Suprapubic skin (tissue), 4 donors: ENCODE measurements around the gene CFAP161. TPM values are rescaled to one million over a fixed set of nuclear protein-coding genes. Genes with fewer than 3 reads are reported as not detected.

Source experiments
- DNase-seq, 2 donors: peaks; one replicate each; pipeline ENCODE4 v3.0.0-alpha.2; 2019; ENCODE audit warnings: low spot score in 2 of 2
- H3K27ac ChIP-seq: fragments of 200-600 bp; sonication (generic); one replicate; pipeline ENCODE4 v1.5.1; 2019
- H3K27me3 ChIP-seq: fragments of 200-600 bp; sonication (generic); one replicate; pipeline ENCODE4 v1.5.1; 2019
- H3K36me3 ChIP-seq: fragments of 200-600 bp; sonication (generic); one replicate; pipeline ENCODE4 v1.5.1; 2019
- H3K4me1 ChIP-seq: fragments of 200-600 bp; sonication (generic); one replicate; pipeline ENCODE4 v1.5.1; 2019
- H3K4me3 ChIP-seq: fragments of 200-600 bp; sonication (generic); one replicate; pipeline ENCODE4 v1.5.1; 2019; ENCODE audit warnings: mild to moderate bottlenecking
- H3K9me3 ChIP-seq: fragments of 200-600 bp; sonication (generic); one replicate; pipeline ENCODE4 v1.5.1; 2019
- CTCF ChIP-seq, 2 donors: fragments of 200-600 bp in 1 of 2; fragments of 450-650 bp in 1 of 2; sonication (generic) in 1 of 2; IDR thresholded peaks; one replicate each; pipeline ENCODE4 v1.5.1; 2016 to 2019; ENCODE audit warnings: antibody characterized with exemption in 2 of 2, mild to moderate bottlenecking in 1 of 2, moderate library complexity in 1 of 2
- EP300 ChIP-seq: sonication (generic); formaldehyde crosslinking; IDR thresholded peaks from one replicate; pipeline ENCODE4 v1.6.1; 2017; ENCODE audit warnings: antibody characterized with exemption
- POLR2A ChIP-seq, 2 donors: fragments of 450-650 bp; IDR thresholded peaks; one replicate each; pipeline ENCODE4 v1.6.1; 2017; ENCODE audit warnings: antibody characterized with exemption in 2 of 2, mild to moderate bottlenecking in 2 of 2, moderate library complexity in 2 of 2
- POLR2AphosphoS5 ChIP-seq, 3 donors: sonication (generic); formaldehyde crosslinking; IDR thresholded peaks; one replicate each; pipeline ENCODE4 v1.6.1; 2017; ENCODE audit warnings: antibody characterized with exemption in 3 of 3
- WGBS: methylation state at CpG from one replicate; pipeline ENCODE4 v1.1.5; 2018; 5-methylcytosine and 5-hydroxymethylcytosine counted together
- total RNA-seq, 4 donors: library from RNA; depleted of rRNA; stranded (reverse); fragments of >200 nt; gene quantifications; one replicate each; pipeline ENCODE4 v1.1.0, GENCODE V29; 2016

Gene CFAP161, protein sequence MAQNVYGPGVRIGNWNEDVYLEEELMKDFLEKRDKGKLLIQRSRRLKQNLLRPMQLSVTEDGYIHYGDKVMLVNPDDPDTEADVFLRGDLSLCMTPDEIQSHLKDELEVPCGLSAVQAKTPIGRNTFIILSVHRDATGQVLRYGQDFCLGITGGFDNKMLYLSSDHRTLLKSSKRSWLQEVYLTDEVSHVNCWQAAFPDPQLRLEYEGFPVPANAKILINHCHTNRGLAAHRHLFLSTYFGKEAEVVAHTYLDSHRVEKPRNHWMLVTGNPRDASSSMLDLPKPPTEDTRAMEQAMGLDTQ
- 1 to 10 TPM in 1 of 4 donors, not detected in 3; 2.3 TPM for total RNA-seq

DNA sequence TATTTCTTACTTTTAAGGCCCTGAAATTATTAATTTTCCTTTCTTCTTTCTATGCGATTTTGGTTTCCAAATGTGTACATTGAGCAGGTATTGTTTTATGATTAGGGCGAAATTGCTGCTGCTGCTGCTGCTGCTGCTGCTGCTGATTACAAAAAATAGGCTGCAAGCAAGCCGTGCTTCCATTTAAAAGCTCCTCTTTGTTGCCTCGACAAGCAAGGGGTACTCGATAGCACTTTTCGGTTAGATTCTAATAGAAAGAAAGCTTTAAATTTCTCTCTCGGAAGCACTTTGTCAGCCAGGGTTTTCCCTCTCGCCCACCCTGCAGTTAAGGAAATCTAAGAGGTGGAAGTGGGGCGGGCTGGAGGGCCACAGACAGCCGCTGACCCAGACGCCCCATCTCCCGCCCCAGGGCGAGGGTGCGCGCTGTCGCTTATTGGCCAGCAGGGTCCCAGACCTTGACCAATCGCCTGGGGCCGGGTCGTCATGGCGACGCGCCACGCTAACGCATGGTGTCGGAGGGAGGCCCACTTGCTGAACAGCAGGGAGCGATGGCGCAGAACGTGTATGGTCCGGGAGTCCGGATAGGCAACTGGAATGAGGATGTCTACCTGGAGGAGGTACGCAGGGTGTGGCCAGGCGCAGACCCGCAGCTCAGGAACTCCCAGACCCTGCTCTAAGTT is at the start of gene CFAP161:
Gene CFAP161 (plus strand): TSS at position 489 of the 680 bp plus-strand sequence. CDS start 60 bp downstream, at position 549.
- Histone ChIP-seq H3K27ac (no peak within 1 kb of the TSS), H3K36me3 (no peaks in the 10 kb centered on the region), H3K9me3 (no peaks in the 10 kb centered on the region), H3K27me3 (peaks cover 18% of the 10 kb centered on the region), H3K4me3 (peak within 1 kb of the TSS; percentile 46), H3K4me1 (peaks cover 11% of the 10 kb centered on the region)
- 14% methylated on average over 16 of the region's 33 CpGs for WGBS
- peak; percentile 85 to 88 for DNase-seq
- TF ChIP-seq POLR2A (IDR thresholded peaks at IDR 0.05) (no peak), CTCF (IDR thresholded peaks at IDR 0.05) (no peak), EP300 (no peak), POLR2AphosphoS5 (IDR thresholded peaks at IDR 0.05) (no peak)

GRCh38 chr15:81084716-81085115 is 49.4 kb upstream of the CFAP161 start:
- WGBS: 75% methylated on average over 4 of the region's 4 CpGs
- H3K27ac ChIP-seq: no peak overlapping the region

DNA sequence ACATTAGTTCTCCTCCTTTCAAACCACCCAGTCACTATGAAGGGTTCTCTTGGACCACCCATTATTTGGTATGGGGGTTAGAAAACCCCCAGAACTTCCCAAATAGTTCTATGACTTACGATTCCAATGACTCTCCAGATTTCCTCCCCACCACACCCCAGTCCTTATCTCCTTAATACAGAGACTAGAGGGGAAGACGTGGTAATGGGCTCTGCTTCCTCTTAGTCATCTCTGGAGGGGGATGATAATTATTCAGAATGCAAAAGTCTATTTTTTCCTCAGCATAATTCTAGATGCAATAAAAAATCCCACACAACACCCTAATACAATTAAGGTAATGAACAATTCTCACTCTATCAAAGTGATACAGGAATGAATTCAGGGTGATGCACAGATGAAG is 48.9 kb upstream of the CFAP161 start:
- no peaks in the 10 kb centered on the region for H3K4me1 ChIP-seq
- H3K27me3 ChIP-seq: peaks cover 2% of the 10 kb centered on the region
- H3K4me3 ChIP-seq: no peak overlapping the region
- no peak overlapping the region for H3K27ac ChIP-seq
- no peak for DNase-seq
- H3K9me3 ChIP-seq: no peaks in the 10 kb centered on the region
- no peak for TF ChIP-seq CTCF (IDR thresholded peaks at IDR 0.05)
- no peak for TF ChIP-seq EP300
- no peak for TF ChIP-seq POLR2AphosphoS5 (IDR thresholded peaks at IDR 0.05)
- TF ChIP-seq POLR2A (IDR thresholded peaks at IDR 0.05): no peak
- no peaks in the 10 kb centered on the region for H3K36me3 ChIP-seq
- 76% methylated on average over 2 of the region's 2 CpGs for WGBS

More at GRCh38 chr15:81084716-81085115, 49.4 kb upstream of the CFAP161 start:
- DNase-seq: no peak
- no peak overlapping the region for H3K4me3 ChIP-seq
- H3K27me3 ChIP-seq: peaks cover under 1% of the 10 kb centered on the region
- H3K36me3 ChIP-seq: no peaks in the 10 kb centered on the region
- no peak for TF ChIP-seq EP300
- no peak for TF ChIP-seq POLR2AphosphoS5 (IDR thresholded peaks at IDR 0.05)
- TF ChIP-seq POLR2A (IDR thresholded peaks at IDR 0.05): no peak
- TF ChIP-seq CTCF (IDR thresholded peaks at IDR 0.05): no peak
- no peaks in the 10 kb centered on the region for H3K4me1 ChIP-seq
- H3K9me3 ChIP-seq: no peaks in the 10 kb centered on the region

- WGBS: 82% methylated on average over 5 of the region's 5 CpGs
- no peaks in the 10 kb centered on the region for H3K9me3 ChIP-seq
- H3K36me3 ChIP-seq: no peaks in the 10 kb centered on the region
- peaks cover 2% of the 10 kb centered on the region for H3K27me3 ChIP-seq
- no peak for DNase-seq
- H3K4me1 ChIP-seq: no peaks in the 10 kb centered on the region
- TF ChIP-seq POLR2A (IDR thresholded peaks at IDR 0.05) (no peak), EP300 (no peak)
- no peak overlapping the region for H3K4me3 ChIP-seq
- no peak overlapping the region for H3K27ac ChIP-seq
Observed at GRCh38 chr15:81085898-81086297, 48.2 kb upstream of the CFAP161 start.

- Histone ChIP-seq H3K27me3 (peaks cover 2% of the 10 kb centered on the region), H3K4me1 (no peaks in the 10 kb centered on the region), H3K27ac (no peak overlapping the region), H3K9me3 (no peaks in the 10 kb centered on the region), H3K36me3 (no peaks in the 10 kb centered on the region), H3K4me3 (no peak overlapping the region)
- WGBS: 63% methylated on average over 5 of the region's 5 CpGs
- DNase-seq: no peak
- no peak for TF ChIP-seq POLR2AphosphoS5 (IDR thresholded peaks at IDR 0.05)
- no peak for TF ChIP-seq POLR2A (IDR thresholded peaks at IDR 0.05)
- TF ChIP-seq CTCF (IDR thresholded peaks at IDR 0.05): no peak
- TF ChIP-seq EP300: no peak
Observed at GRCh38 chr15:81087066-81087465, 47.0 kb upstream of the CFAP161 start.
